NT2/D1 (cell line): ENCODE measurements around the gene WDR47.

Experiments used
- DNase-seq: peaks from one replicate; pipeline ENCODE4 v3.0.0-alpha.2; 2011; ENCODE audit warnings: low read depth, low spot score
- H3K27me3 ChIP-seq: 2 replicates; pipeline ENCODE4 v1.6.0; 2011; ENCODE audit warnings: mild to moderate bottlenecking; ENCODE audit not compliant: insufficient read length, insufficient read depth
- H3K36me3 ChIP-seq: 2 replicates; pipeline ENCODE4 v1.6.1; 2011; ENCODE audit warnings: mild to moderate bottlenecking, low read length, mixed read lengths; ENCODE audit not compliant: insufficient read depth, insufficient read length
- H3K4me1 ChIP-seq: 2 replicates; pipeline ENCODE4 v1.5.1; 2011; ENCODE audit not compliant: insufficient read depth, insufficient read length
- H3K4me3 ChIP-seq: 2 replicates; pipeline ENCODE4 v1.5.1; 2011; ENCODE audit warnings: low read depth; ENCODE audit not compliant: insufficient read length
- H3K9ac ChIP-seq: 2 replicates; pipeline ENCODE4 v1.6.0; 2011; ENCODE audit warnings: low read depth; ENCODE audit not compliant: insufficient read length
- H3K9me3 ChIP-seq: 2 replicates; pipeline ENCODE4 v1.5.1; 2011; ENCODE audit warnings: mild to moderate bottlenecking, low read length; ENCODE audit not compliant: insufficient read depth
- SUZ12 ChIP-seq: IDR thresholded peaks from 2 replicates; pipeline ENCODE4 v1.6.1; 2011; ENCODE audit not compliant: insufficient read length, insufficient read depth; ENCODE audit errors: extremely low read depth
- YY1 ChIP-seq: IDR thresholded peaks from 2 replicates; pipeline ENCODE4 v1.6.1; 2011; ENCODE audit not compliant: insufficient read length, insufficient read depth
- ZNF274 ChIP-seq: IDR thresholded peaks from 2 replicates; pipeline ENCODE4 v1.6.1; 2011; ENCODE audit warnings: mild to moderate bottlenecking, low read depth, low read length

WDR47 gene

DNA sequence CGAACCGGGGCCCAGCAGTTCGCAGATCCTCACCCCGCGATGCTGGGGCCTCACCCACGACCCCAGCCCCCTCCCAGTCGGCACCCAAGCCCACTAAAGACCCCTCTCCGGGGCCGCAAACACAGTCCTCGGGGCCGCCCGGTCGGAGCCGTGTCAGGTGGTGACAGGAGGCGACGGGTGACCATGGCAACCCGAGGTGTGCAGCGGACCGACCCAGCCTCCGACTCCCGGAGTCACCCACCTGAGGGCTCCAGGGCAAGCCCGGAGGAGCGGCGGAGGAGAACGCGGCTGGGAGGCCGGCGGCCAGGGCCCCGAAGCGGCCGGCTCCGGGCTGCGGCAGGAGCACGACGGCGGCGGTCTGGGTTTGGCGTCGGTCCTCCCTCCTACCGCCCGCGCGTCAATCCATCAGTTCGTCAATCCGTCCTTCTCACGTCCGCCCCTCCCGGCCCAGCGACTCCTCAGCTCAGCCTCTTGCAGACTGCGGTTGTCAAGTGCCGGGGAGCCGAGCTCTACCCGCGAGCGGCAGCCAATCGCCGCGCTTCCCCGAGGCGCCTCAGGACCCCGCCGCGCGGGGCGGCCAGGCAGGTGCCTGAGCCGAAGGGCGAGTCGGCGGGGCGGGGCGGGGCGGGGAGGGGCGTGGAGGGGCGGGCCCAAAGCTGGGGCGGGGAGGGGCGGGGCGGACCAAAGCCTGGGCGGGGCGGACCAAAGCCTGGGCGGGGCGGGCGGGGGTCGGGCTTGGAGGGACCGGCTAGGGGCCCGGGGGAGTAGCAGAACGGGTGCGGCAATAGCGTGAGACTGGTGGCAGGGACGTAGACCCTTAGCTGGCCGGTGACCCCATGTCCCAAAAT, at the start of gene WDR47:
TSS of gene WDR47 (minus strand) at position 482 of the 848 bp plus-strand sequence. CDS start 18,590 bp downstream, outside the sequence.
- H3K27me3 ChIP-seq: peaks cover 3% of the 10 kb centered on the region
- DNase-seq: peak; percentile 97
- TF ChIP-seq SUZ12 (no peak), ZNF274 (no peak), YY1 (no peak)
- peak within 1 kb of the TSS; percentile 89 for H3K9ac ChIP-seq
- peak within 1 kb of the TSS; percentile 96 for H3K4me3 ChIP-seq
- no peaks in the 10 kb centered on the region for H3K4me1 ChIP-seq
- no peaks in the 10 kb centered on the region for H3K9me3 ChIP-seq
- no peaks in the 10 kb centered on the region for H3K36me3 ChIP-seq

GRCh38 chr1:109091078-109091838, 49.4 kb upstream of the WDR47 start:
- Histone ChIP-seq H3K27me3 (no peaks in the 10 kb centered on the region), H3K4me1 (no peaks in the 10 kb centered on the region), H3K9ac (peak overlapping the region; percentile 82), H3K9me3 (no peaks in the 10 kb centered on the region), H3K36me3 (peaks cover 18% of the 10 kb centered on the region), H3K4me3 (peak overlapping the region; percentile 77)
- TF ChIP-seq ZNF274: no peak
- TF ChIP-seq YY1: no peak
- TF ChIP-seq SUZ12: no peak
- no peak for DNase-seq

GRCh38 chr1:109090196-109091077, 48.5 kb upstream of the WDR47 start, which contains the start of gene TMEM167B:
TMEM167B (plus strand) TSS chr1:109090764; CDS start chr1:109090873, 109 bp downstream.
- TF ChIP-seq SUZ12 (no peak), YY1 (no peak), ZNF274 (no peak)
- Histone ChIP-seq H3K36me3 (peaks cover 18% of the 10 kb centered on the region), H3K9me3 (no peaks in the 10 kb centered on the region), H3K4me1 (no peaks in the 10 kb centered on the region), H3K4me3 (peak within 1 kb of the TSS; percentile 77), H3K9ac (peak within 1 kb of the TSS; percentile 82), H3K27me3 (no peaks in the 10 kb centered on the region)
- peak; percentile 91 for DNase-seq

- H3K4me3 ChIP-seq: no peak overlapping the region
- H3K9ac ChIP-seq: no peak overlapping the region
- H3K27me3 ChIP-seq: no peaks in the 10 kb centered on the region
- peaks cover 11% of the 10 kb centered on the region for H3K36me3 ChIP-seq
- H3K4me1 ChIP-seq: no peaks in the 10 kb centered on the region
- DNase-seq: no peak
- no peak for TF ChIP-seq YY1
- no peak for TF ChIP-seq ZNF274
- TF ChIP-seq SUZ12: no peak
- H3K9me3 ChIP-seq: no peaks in the 10 kb centered on the region
Observed at GRCh38 chr1:109089242-109090015, 47.5 kb upstream of the WDR47 start.

DNA sequence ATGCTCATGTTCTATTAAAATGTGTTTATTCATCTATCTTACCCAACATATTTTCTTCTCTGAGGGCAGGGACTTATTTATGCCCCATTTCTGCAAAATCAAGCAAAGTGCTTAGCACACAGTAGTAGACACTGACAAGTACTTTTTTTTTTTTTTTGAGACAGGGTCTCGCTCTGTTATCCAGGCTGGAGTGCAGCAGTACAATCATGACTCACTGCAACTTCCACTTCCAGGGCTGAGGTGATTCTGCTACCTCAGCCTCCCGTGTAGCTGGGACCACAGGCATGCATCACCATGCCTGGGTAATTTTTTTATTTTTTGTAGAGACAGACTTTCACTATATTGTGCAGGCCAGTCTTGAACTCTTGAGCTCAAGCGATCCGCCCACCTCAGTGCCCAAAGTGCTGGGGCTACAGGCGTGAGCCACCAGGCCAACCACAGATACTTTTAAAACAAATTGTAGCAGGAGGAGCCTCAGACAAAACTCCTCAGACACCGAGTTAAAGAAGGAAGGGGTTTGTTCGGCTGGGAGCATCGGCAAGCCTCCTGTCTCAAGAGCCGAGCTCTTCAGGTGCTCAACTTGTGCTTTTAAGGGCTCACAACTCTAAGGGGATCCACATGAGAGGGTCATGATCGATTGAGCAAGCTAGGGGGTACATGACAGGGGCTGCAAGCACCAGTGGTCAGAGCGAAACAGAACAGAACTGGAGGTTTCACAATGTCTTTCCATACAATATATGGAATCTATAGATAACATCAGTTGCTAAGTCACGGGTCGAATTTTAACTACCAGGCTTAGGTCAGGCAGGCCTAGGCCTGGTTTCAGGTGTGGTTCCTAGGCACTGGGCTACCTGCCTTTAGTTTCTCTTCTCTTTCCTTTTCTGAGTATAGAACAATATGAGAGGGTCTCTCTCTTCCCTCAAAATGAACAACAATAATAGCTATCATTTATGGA, 42.9 kb upstream of the WDR47 start:
- Histone ChIP-seq H3K9ac (no peak overlapping the region), H3K4me1 (no peaks in the 10 kb centered on the region), H3K4me3 (no peak overlapping the region), H3K27me3 (no peaks in the 10 kb centered on the region), H3K9me3 (no peaks in the 10 kb centered on the region), H3K36me3 (no peaks in the 10 kb centered on the region)
- TF ChIP-seq YY1: no peak
- no peak for TF ChIP-seq SUZ12
- no peak for TF ChIP-seq ZNF274
- no peak for DNase-seq

- H3K4me1 ChIP-seq: no peaks in the 10 kb centered on the region
- no peaks in the 10 kb centered on the region for H3K9me3 ChIP-seq
- TF ChIP-seq ZNF274: no peak
- TF ChIP-seq YY1: no peak
- TF ChIP-seq SUZ12: no peak
- no peaks in the 10 kb centered on the region for H3K36me3 ChIP-seq
- H3K27me3 ChIP-seq: no peaks in the 10 kb centered on the region
- H3K9ac ChIP-seq: no peak overlapping the region
- no peak for DNase-seq
- no peak overlapping the region for H3K4me3 ChIP-seq
Observed at GRCh38 chr1:109083923-109084322, 42.0 kb upstream of the WDR47 start.
